Fibroblast of the aortic adventitia (primary cell): ENCODE data around the gene SOX18. TPM values are rescaled to one million over a fixed set of nuclear protein-coding genes. Genes with fewer than 3 reads are reported as not detected.

ENCODE experiments used
- DNase-seq: peaks from one replicate; pipeline ENCODE4 v3.0.0-alpha.2; 2010; ENCODE audit warnings: low read depth
- H3K4me3 ChIP-seq: 2 replicates; pipeline ENCODE4 v1.5.1; 2011; ENCODE audit warnings: low read depth, mild to moderate bottlenecking, control low read depth, low read length, moderate library complexity
- total RNA-seq: library from RNA; depleted of rRNA; stranded (reverse); fragments of >200 nt; gene quantifications from 2 replicates; pipeline ENCODE4 v1.2.3, GENCODE V29; 2012; ENCODE audit warnings: low replicate concordance
- TF ChIP-seq, protein P1 (sequence below): IDR thresholded peaks from 2 replicates; pipeline ENCODE4 v1.5.1; 2011; ENCODE audit warnings: mild to moderate bottlenecking, low read length, control low read depth, inconsistent platforms; ENCODE audit not compliant: insufficient read depth

SOX18 gene
- total RNA-seq, 1 donor: not detected

DNA sequence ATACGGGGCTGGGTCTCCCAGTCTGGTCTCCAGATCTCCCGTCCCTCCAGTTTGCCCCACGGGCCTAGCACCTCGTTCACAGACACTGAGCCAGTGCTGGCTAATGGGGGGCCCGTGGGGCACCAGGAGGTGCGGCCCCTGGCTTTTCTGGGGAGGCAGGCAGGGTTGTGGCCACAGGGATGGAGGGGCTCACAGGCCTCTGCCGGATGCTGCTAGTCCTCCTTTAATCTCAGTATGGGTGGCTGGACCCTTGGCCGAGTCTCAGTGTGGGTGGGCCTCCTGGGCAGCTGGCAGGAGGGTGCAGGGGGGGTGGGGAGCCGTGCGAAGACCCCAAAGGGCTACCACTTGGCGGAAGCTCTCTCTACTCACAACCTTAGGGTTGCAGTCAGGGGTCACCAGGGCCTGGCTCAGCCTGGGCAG, 1.6 kb upstream of the SOX18 start:
- no peak for DNase-seq
- TF ChIP-seq, protein P1, sequence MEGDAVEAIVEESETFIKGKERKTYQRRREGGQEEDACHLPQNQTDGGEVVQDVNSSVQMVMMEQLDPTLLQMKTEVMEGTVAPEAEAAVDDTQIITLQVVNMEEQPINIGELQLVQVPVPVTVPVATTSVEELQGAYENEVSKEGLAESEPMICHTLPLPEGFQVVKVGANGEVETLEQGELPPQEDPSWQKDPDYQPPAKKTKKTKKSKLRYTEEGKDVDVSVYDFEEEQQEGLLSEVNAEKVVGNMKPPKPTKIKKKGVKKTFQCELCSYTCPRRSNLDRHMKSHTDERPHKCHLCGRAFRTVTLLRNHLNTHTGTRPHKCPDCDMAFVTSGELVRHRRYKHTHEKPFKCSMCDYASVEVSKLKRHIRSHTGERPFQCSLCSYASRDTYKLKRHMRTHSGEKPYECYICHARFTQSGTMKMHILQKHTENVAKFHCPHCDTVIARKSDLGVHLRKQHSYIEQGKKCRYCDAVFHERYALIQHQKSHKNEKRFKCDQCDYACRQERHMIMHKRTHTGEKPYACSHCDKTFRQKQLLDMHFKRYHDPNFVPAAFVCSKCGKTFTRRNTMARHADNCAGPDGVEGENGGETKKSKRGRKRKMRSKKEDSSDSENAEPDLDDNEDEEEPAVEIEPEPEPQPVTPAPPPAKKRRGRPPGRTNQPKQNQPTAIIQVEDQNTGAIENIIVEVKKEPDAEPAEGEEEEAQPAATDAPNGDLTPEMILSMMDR: no peak
- H3K4me3 ChIP-seq: no peak overlapping the region

DNA sequence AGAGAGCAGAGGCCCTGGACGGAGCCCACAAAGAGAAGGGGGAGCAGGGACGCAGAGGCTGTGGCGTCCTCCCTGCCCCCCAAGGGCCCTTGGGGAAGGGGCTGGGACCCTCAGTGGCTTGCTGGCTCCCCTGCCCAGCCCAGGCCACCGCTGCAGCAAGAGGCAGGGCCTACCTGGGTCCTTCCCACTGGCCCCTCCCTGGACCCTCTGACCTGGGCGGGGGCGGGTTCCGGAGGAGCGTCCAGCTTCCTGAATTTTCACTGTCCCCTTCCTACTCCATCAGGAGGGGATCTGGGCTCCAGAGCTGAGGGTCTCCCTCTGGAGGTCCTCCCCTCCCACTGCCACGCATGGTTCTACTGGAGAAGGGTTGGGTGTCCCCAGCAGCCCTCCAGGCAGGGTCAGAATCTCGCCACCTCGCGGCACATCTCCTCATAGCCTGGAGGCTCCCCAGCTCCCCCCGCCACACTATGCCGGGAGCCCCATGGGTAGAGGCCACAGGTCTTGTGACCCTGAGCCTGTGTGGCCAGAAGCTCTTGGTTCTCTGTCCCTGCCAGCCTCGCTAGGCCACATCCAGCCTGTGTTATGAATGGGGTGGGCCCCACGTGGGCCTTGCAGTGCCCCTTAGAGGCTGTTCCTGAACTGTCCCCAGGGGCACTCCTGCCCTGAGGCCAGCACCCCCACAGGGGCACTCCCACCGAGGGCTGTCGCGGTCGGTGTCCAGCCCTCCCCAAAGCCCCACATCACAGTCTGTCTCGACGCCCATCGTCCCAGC, 1.0 kb upstream of the SOX18 start:
- no peak overlapping the region for H3K4me3 ChIP-seq
- no peak for DNase-seq

DNA sequence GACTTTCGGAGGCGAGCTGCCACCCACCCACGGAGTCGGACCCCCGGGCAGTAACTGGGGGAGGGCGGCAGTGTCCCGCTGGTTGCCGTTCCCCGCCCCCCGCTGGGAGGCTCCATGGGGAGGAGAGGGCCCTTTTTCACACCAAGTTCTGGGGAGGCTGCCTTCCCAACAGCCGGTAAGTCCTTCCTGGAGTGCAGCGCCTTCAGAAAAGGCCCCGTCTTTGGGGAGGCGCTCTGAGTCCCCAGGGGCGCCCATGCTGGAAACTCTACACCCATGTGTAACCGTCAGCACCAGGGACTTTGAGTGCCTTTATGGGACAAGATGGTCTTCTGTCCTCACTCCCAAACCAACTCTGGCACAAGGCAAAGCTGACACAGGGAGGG, 430 bp upstream of the SOX18 start:
- no peak overlapping the region for H3K4me3 ChIP-seq
- no peak for DNase-seq
- TF ChIP-seq, protein P1: no peak

More for the DNA sequence above, 1.0 kb upstream of the SOX18 start:
- TF ChIP-seq, protein P1: no peak

DNA sequence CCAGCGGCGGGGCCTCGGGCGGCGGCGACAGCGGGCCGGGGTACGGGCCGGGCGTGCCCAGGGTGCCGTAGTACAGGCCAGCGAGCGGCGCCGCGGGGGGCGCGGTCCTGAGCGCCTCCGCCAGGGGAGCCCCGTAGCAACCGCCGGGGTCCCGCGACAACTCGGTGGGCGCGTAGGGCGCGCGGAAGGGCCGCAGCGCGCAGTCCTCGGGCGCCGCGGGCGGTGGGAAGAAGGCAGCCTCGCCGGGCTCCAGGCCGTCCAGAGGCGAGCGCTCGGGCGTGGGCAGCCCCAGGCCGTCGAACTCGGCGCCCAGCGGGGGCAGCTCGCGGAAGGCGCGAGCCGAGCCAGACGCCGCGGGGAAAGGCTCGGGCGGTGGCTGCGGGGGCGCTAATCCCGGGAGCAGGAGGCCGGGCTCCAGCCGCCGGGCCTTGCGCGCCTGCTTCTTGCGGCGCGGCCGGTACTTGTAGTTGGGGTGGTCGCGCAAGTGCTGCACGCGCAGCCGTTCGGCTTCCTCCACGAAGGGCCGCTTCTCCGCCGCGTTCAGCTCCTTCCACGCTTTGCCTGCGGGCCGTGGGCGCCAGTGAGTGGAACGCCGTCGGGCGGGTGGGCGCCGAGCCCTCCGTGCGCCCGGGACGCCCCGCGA, 916 bp downstream of the SOX18 start:
- TF ChIP-seq, protein P1: no peak
- no peak for DNase-seq
- no peak overlapping the region for H3K4me3 ChIP-seq

DNA sequence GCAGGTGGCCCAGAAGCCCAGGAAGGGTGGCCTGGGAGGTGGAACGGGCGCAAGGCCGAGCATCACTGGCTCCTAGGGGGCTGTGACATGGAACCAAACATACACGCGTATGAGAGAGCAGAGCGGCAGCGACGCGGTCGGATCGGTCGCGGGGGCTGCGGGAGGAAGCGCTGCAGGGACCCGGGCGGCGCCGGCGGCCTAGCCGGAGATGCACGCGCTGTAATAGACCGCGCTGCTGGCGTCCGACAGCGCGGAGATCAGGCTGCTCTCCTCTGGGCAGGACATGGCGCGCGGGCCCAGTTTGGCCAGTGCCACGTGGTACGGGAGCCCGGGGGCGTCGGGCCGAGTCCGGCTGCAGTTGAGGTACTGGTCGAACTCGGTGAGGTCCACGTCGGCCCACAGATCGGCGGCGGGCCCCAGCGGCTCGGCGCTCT, 1.5 kb downstream of the SOX18 start:
- H3K4me3 ChIP-seq: no peak overlapping the region
- TF ChIP-seq, protein P1: no peak
- no peak for DNase-seq

DNA sequence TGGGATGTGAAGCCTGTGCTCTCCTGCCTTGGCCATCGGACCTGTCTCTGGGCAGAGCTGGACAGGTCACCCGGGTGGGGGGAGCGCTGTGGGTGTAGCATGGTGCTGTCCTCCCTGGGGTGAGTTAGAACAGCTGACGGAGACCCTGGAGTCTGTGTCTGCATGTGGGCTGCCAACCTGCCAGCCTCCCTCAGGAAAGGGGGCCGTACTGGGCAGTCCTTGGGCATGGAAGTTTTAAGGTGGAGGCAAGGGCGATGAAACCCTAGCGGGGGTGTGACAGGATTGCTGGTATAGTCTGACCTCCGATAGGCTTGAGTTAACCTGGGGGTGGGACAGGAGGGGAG, 2.4 kb downstream of the SOX18 start:
- no peak for DNase-seq
- TF ChIP-seq, protein P1: no peak
- H3K4me3 ChIP-seq: no peak overlapping the region
